GM21529 (cell line): Measurements from ENCODE around the gene PRKCI.
"Not testable (repeated sequence)": the region's sequence is repeated elsewhere in the genome, so short reads cannot be mapped to it uniquely, and the experiment has no call there.

Source experiments
- ATAC-seq: cut with Tn5 transposase; IDR thresholded peaks from one replicate; pipeline ENCODE4 v1.9.1; 2021; ENCODE audit not compliant: unreplicated experiment

The PRKCI gene

DNA sequence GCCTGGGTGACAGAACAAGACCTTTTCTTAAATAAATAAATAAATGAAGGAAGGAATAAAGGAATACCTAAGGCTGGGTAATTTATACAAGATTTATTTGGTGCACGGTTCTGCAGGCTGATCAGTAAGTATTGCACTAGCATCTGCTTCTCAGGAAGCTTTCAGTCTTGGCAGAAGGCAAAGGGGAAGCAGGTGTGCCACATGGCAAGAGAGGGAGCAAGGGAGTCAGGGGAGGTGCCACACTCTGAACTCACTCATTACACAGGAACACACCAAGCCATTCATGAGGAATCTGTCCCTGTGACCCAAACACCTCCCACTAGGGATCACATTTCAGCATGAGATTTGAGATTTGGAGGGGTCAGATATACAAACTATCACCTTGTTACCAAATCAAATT, 56.4 kb downstream of the PRKCI start:
- ATAC-seq = no peak

DNA sequence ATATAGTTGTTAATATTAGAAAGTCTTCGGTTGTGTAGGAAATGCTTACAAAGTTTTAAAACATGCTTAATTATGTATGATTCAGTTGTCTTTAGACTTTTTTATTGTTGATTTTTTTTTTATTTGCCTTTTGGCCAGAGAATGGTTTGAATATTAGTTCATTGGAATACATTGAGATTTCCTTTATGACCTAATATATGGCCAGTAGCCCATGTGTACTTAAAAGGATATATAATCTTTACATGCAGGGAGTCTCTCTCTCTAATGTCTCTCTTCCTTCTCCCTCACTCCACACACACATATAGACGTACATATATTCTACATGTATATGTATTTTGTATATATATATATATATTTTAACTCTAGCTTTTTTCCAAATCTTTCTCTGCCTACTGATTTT, 68.0 kb downstream of the PRKCI start:
- no peak for ATAC-seq

DNA sequence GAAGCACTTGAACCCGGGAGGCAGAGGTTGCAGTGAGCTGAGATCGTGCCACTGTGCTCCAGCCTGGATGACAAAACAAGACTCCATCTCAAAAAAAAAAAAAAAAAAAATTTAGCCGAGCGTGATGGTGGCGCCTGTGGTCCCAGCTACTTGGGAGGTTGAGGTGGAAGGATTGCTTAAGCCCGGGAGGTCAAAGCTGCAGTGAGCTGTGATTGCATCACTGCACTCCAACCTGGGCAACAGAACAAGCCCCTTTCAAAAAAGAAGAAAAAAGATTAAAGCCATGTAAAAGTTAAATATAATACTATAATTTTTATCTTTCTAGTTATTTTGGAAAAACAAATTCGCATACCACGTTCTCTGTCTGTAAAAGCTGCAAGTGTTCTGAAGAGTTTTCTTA, 73.4 kb downstream of the PRKCI start:
- ATAC-seq = no peak

- no peak for ATAC-seq
These were observed 74.5 kb downstream of the PRKCI start for GRCh38 chr3:170296703-170297102.

- no peak for ATAC-seq
These were observed 79.2 kb downstream of the PRKCI start for GRCh38 chr3:170301405-170301804.

DNA sequence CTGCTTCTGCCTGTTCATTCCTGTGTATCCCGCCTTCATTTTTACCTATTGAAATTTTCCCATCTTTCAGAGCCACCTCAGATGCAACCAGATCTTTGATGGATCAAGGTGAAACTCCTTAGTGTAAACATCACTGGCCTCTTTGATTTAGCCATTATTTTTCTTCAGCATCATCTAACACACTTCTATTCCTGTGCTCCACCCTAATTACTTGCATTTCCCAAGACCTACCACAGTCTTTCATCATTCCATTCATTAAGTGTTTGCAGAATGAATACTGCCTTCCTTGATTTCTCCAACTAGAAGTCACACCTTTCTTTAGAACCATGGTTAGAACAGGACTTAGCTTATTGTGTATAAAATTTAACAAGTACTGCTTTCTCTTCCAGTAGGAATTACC, 79.8 kb downstream of the PRKCI start:
- no peak for ATAC-seq

DNA sequence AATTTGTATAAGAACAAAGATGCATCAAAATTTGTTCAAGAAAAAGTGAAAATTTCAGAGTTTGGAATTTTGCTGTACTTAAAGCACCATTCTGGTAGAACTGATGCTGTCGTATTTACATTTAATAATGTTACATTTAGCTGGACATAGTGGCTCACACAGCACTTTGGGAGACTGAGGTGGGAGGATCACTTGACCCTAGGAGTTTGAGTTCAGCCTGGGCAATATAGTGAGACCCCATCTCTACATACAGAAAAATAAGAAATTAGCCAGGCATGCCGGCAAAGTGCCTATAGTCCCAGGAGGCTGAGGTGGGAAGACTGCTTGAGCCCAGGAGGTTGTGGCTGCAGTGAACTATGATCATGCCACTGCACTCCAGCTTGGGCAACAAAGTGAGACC, 83.8 kb downstream of the PRKCI start:
- ATAC-seq = no peak

DNA sequence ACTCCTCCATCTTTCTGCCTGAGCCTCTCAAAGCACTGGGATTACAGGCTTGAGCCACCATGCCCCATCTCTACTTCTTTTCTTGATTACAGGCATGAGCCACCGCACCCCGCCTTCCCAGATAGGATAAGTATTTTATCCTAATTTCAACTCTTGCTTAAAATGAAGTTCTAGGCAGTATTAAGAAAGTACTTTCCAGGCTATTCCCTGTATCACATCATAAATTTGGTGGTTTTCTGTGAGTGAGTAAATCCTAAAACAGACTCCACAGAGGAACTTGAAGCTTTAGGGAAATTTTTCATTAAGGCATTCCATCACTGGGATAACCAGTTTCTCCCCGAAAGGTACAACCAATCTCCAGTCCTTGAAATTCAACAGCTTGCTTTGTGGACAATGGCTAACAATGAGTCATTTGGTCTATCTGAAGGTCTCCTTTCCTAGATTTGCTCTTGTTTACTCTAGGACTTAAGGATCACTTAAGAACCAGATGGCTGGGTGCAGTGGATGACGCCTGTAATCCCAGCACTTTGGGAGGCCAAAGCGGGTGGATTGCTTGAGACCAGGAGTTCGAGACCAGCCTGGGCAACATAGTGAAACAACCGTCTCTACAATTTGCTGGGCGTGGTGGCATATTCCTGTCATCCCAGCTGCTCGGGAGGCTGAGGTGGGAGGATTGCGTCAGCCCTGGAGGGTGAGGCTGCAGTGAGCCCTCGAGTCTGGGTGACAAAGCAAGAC, 85.6 kb downstream of the PRKCI start:
- no peak for ATAC-seq

DNA sequence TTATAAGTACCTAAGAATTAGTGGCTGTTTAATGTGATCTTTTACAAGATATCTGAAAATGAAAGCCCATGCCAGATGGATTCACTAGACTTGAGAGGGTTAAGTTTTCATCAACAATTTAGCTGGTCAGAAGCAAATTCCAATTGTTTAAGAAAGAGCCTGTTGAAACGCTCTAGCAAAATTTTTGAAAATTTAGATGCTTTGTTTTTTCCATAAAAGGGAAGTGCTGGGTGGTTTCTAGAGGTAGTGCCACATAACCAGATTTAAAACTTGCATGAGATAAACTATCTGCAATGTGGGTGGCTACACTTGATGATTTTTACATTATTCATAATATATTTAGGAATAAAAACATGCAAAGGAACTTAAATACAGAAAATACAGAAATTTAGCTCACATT, 86.8 kb downstream of the PRKCI start:
- ATAC-seq = no peak

GRCh38 chr3:170317954-170318353, 95.7 kb downstream of the PRKCI start:
- ATAC-seq = no peak

GRCh38 chr3:170320461-170321121, 98.4 kb downstream of the PRKCI start:
- no peak for ATAC-seq

DNA sequence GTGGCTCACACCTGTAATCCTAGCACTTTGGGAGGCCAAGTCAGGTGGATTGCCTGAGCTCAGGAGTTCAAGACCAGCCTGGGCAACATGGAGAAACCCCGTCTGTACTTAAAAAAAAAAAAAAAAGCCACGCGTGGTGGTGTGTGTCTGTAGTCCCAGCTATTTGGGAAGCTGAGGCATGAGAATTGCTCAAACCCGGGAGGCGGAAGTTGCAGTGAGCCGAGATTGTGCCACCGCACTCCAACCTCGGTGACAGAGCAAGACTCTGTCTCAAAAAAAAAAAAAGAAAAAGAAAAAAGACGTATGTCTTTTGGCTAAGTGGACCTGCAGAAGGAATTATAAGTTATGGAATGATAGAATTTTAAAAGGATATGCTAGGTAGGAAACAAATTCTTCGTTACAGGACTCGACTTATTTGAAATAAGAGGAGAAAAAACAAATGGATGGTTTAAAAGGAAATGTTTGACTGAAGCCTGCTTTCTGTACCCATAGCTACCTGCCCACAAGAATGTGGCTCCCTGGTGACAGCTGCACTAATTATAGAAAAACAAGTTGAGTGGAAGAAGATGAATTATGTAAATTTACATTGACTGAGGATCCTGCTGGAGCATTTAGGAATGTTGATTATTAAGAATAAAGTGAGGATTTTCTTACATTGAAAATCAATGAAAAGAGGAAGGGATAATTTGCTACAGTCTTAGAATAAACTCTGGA, 99.3 kb downstream of the PRKCI start:
- no peak for ATAC-seq

DNA sequence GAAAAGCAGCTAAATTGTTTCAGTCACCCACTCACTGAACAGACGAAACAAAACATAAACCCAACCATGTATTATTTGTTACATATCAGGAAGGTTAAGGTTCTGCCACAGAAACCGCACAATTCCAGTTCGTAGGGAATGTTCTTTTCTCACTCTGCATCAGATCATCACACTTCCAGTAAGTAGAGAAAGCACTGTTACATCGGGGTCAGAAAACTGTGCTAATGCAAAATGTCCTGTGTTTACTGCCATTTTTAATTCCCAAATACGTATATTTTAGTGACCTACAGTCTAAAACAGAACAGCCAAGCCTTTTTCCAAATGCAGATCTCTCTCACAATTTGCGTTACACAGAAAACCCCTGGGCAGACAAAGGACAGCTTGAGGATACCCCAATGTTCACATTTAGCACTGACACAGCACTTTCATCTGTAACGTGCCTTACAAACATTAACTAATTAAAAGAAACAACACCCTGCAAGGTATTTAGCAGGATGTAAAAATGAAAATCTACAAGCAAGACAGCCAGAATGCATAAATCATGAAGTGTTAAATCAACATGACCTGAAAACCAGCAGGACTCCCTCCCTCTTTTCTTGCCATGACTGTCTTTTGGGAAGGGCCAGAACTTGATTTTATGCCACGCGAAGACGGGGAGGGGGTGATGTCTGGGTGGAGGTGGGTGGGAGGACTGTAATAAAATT, 100.5 kb downstream of the PRKCI start:
- ATAC-seq = no peak

- ATAC-seq = no peak
These were observed 101.1 kb downstream of the PRKCI start for GRCh38 chr3:170323331-170323730.

DNA sequence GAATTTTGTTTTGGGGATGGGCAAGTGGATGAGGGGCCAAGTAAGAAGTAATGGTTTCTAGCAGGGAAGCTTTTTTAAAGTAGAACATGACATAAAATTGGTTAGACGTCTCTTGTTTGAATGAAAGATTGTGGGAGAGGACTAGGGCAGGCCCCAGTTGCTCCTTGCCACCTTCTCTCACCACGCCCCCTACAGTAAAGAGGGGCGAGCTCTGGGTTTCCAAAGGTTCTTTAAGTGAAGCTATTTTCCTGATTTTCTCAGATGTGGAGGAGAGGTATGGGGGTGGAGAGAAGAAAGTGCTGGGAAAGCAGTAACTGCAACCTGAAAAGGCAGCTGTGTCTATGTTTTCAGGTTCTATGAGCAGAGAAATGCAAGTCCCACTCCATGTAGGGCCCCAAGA, 102.7 kb downstream of the PRKCI start:
- no peak for ATAC-seq

DNA sequence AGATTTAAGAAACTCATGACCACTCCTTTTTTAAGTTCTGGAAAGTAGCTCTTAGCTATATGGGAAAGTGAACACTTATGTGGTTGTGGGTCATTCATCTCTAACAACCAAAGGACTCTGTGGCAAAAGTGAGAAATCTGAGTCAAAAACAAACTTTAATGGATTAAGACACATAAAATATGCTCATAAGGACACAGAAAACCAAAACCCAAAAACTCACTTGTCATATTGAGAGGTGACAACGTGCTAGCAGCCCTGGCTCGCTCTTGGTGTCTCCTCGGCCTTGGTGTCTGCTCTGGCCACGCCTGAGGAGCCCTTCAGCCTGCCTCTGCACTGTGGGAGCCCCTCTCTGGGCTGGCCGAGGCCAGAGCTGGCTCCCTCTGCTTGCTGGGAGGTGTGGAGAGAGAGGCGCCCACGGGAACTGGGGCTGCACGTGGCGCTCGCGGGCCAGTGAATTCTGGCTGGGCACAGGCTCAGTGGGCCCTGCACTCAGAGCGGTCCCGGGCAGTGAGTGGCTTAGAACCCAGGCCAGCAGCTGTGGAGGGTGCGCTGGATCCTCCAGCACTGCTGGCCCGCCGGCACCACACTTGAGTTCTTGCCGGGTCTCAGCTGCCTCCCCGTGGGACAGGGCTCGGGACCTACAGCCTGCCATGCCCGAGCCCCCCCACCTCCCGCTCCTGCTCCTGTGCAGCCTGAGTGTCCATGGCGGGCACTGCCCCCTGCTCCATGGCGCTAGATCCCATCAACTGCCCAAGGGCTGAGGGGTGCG, 105.0 kb downstream of the PRKCI start:
- no peak for ATAC-seq

DNA sequence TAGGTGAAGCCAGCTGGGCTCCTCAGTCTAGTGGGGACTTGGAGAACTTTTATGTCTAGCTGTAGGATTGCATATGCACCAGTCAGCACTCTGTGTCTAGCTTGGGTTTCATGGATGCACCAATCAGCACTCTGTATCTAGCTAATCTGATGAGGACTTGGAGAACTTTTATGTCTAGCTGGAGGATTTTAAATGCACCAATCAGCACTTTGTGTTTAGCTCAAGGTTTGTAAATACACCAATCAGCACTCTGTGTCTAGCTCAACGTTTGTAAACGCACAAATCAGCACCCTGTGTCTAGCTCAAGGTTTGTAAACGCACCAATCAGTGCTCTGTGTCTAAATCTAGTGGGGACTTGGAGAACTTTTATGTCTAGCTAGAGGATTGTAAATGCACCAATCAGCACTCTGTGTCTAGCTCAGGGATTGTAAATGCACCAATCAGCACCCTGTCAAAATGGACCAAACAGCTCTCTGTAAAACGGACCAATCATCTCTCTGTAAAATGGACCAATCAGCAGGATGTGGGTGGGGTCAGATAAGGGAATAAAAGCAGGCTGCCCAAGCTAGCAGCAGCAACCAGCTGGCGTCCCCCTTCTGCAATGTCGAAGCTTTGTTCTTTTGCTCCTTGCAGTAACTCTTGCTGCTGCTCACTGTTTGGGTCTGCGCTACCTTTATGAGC, 105.8 kb downstream of the PRKCI start:
- ATAC-seq = not testable (repeated sequence)

GRCh38 chr3:170330366-170330765, 108.1 kb downstream of the PRKCI start:
- no peak for ATAC-seq

DNA sequence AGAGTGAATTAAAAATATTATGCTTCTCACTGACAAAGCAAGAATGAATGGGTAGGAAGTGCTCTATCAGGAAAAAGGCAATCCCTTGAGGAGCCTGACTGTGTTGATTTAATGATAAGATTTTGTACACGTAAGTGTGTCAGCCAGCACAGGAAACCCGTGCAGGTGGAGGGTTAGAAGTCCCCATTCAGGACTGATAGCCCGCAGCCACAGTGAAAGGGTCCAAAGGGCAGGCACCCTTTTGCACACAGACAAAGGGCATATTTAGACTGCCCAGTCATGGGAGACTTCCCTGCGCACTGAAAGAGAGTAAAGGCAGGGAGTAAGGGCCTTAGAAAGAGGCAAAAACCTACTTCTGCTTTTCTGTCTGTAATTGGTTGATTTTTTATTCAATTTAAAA, 108.9 kb downstream of the PRKCI start:
- no peak for ATAC-seq

GRCh38 chr3:170337420-170337819, 115.2 kb downstream of the PRKCI start:
- no peak for ATAC-seq
